NB4 (cell line): ENCODE data around the gene AXDND1.
"Not testable (repeated sequence)": the region's sequence is repeated elsewhere in the genome, so short reads cannot be mapped to it uniquely, and the experiment has no call there.

ENCODE experiments used
- DNase-seq: peaks from one replicate; pipeline ENCODE4 v3.0.0; 2010; ENCODE audit warnings: low read depth
- H3K4me3 ChIP-seq: one replicate; pipeline ENCODE4 v1.5.1; 2011; ENCODE audit warnings: mild to moderate bottlenecking, low read depth, low read length, moderate library complexity
- CTCF ChIP-seq: IDR thresholded peaks from one replicate; pipeline ENCODE4 v1.5.1; 2012; ENCODE audit warnings: low read depth, low read length
- MAX ChIP-seq: IDR thresholded peaks from 2 replicates; pipeline ENCODE4 v1.6.1; 2011; ENCODE audit warnings: low read depth, low read length
- MYC ChIP-seq: IDR thresholded peaks from 2 replicates; pipeline ENCODE4 v1.6.1; 2011; ENCODE audit warnings: low read depth, low read length
- POLR2A ChIP-seq: IDR thresholded peaks from 2 replicates; pipeline ENCODE4 v1.6.1; 2011; ENCODE audit warnings: mild to moderate bottlenecking; ENCODE audit not compliant: insufficient read length; ENCODE audit errors: extremely low read depth

Gene AXDND1

GRCh38 chr1:179372160-179372559 lies 6.4 kb downstream of the AXDND1 start:
- TF ChIP-seq POLR2A, result no peak
- no peak for TF ChIP-seq MYC
- TF ChIP-seq MAX, result no peak
- TF ChIP-seq CTCF, result no peak
- no peak overlapping the region for H3K4me3 ChIP-seq
- DNase-seq, result no peak

- no peak overlapping the region for H3K4me3 ChIP-seq
- TF ChIP-seq MYC (no peak), CTCF (no peak), MAX (no peak), POLR2A (no peak)
- no peak for DNase-seq
Observed at GRCh38 chr1:179376223-179376622, 10.5 kb downstream of the AXDND1 start.

GRCh38 chr1:179380299-179380698 lies 14.5 kb downstream of the AXDND1 start:
- no peak overlapping the region for H3K4me3 ChIP-seq
- no peak for DNase-seq

GRCh38 chr1:179384027-179384426 lies 18.3 kb downstream of the AXDND1 start:
- no peak for TF ChIP-seq MAX
- TF ChIP-seq MYC, result no peak
- TF ChIP-seq POLR2A, result no peak
- TF ChIP-seq CTCF, result no peak
- no peak for DNase-seq
- H3K4me3 ChIP-seq, result no peak overlapping the region

More at GRCh38 chr1:179380299-179380698, 14.5 kb downstream of the AXDND1 start:
- TF ChIP-seq CTCF (no peak), POLR2A (no peak), MYC (no peak), MAX (no peak)

GRCh38 chr1:179385510-179385909 lies 19.7 kb downstream of the AXDND1 start:
- H3K4me3 ChIP-seq, result no peak overlapping the region
- no peak for TF ChIP-seq MAX
- no peak for TF ChIP-seq CTCF
- DNase-seq, result no peak

GRCh38 chr1:179393721-179394120 lies 27.9 kb downstream of the AXDND1 start:
- no peak for DNase-seq
- TF ChIP-seq POLR2A (no peak), MAX (no peak), CTCF (no peak), MYC (no peak)
- no peak overlapping the region for H3K4me3 ChIP-seq

GRCh38 chr1:179399399-179399798 lies 33.6 kb downstream of the AXDND1 start:
- not testable (repeated sequence) for H3K4me3 ChIP-seq, DNase-seq

GRCh38 chr1:179417760-179418159 lies 52.0 kb downstream of the AXDND1 start:
- H3K4me3 ChIP-seq, DNase-seq: not testable (repeated sequence)

- not testable (repeated sequence) for H3K4me3 ChIP-seq, DNase-seq
Observed at GRCh38 chr1:179418706-179419105, 52.9 kb downstream of the AXDND1 start.
